Fibroblast of the aortic adventitia (primary cell): ENCODE results near the gene ABR. TPM values are rescaled to one million over a fixed set of nuclear protein-coding genes. Genes with fewer than 3 reads are reported as not detected.

ENCODE experiments used
- DNase-seq: peaks from one replicate; pipeline ENCODE4 v3.0.0-alpha.2; 2010; ENCODE audit warnings: low read depth
- H3K4me3 ChIP-seq: 2 replicates; pipeline ENCODE4 v1.5.1; 2011; ENCODE audit warnings: low read depth, mild to moderate bottlenecking, control low read depth, low read length, moderate library complexity
- total RNA-seq: library from RNA; depleted of rRNA; stranded (reverse); fragments of >200 nt; gene quantifications from 2 replicates; pipeline ENCODE4 v1.2.3, GENCODE V29; 2012; ENCODE audit warnings: low replicate concordance
- TF ChIP-seq, protein P1 (sequence below): IDR thresholded peaks from 2 replicates; pipeline ENCODE4 v1.5.1; 2011; ENCODE audit warnings: mild to moderate bottlenecking, low read length, control low read depth, inconsistent platforms; ENCODE audit not compliant: insufficient read depth

Gene ABR
- total RNA-seq, 1 donor, result 76.8 TPM

DNA sequence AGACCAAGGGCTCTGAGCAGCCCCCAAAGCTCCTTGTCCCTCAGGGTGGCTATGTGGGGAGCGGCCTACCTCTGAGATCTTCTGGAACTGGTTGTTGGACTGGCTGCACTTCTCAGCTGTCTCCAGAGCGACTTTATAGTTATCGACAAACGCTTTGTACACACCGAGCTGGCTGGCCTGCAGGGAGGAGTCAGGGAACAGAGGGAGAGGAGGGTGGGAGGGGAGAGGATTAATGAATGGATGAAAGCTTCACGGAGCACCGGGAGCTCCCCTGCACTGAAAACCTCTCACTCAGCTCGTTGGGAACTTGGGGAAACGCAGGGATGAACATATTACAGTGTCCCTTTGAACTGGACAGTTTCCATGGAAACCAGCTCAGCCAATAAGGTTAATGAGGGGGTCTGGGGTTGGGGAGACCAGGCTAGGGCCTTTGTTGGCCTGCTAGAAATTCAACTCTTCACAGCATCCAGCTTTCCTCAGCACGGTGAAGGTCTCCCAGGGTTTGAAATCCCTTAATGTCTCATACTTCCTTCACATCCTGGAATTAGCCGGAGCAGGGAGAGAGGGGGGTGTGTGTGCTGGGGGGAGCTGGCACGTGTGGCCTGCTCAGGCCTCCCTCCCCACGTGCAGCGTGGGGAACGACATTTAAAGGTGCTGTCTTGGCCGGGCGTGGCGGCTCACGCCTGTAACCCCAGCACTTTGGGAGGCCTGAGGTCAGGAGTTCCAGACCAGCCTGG is 96.2 kb downstream of the ABR start:
- TF ChIP-seq, protein P1, sequence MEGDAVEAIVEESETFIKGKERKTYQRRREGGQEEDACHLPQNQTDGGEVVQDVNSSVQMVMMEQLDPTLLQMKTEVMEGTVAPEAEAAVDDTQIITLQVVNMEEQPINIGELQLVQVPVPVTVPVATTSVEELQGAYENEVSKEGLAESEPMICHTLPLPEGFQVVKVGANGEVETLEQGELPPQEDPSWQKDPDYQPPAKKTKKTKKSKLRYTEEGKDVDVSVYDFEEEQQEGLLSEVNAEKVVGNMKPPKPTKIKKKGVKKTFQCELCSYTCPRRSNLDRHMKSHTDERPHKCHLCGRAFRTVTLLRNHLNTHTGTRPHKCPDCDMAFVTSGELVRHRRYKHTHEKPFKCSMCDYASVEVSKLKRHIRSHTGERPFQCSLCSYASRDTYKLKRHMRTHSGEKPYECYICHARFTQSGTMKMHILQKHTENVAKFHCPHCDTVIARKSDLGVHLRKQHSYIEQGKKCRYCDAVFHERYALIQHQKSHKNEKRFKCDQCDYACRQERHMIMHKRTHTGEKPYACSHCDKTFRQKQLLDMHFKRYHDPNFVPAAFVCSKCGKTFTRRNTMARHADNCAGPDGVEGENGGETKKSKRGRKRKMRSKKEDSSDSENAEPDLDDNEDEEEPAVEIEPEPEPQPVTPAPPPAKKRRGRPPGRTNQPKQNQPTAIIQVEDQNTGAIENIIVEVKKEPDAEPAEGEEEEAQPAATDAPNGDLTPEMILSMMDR, result no peak
- no peak for DNase-seq
- H3K4me3 ChIP-seq, result no peak overlapping the region

DNA sequence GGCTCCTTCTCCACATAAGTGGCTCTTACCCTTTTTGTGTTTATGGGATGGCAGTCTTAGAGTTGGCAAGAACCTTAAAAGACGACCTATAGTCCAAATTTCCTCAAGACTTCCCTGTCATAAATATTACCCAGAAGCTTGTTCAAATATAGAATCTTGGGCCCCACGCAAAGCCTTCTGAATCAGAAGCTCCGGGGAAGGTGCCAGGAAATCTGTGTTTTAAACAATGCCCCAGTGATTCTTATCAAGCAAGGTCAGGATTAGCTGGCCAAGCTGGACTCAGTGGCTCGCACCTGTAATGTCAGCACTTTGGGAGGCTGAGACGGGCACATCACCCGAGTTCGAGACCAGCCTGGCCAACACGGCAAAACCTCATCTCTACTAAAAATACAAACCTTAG is 97.2 kb downstream of the ABR start:
- DNase-seq, result peak; percentile 62
- TF ChIP-seq, protein P1, result no peak

DNA sequence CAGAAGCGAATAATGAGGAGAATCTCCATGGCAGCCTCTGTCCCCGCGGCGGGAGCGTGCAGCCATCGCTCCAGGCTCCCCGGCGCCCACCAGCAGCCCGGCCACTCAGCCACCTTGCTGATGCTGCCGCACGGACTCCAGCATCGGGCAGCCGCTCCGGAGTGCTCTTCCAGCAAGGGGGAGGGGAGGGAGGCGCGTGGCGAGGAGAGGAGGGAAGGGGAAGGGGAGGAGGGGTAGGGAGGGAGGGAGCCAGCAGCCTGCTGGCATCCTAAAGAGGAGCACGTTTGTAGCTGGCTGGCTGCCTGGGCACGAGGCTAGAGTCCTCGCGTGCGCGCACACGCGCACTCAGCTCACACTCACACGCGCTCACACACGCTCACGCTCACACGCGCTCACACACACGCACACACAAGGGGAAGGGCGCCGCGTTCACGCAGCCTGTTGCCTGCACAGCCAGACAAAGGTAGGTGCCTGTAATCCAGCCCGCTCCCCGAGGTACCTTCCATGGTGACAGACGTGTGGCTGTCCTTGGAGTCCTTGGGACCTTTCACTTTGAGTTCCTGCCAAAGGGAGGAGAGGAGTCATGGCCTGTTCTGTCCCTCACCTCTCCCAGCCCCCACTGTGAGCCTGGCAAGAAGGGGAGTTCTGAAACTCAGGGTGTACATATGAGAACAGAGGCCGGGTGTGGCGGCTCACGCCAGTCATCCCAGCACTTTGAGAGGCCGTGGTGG is 100.8 kb downstream of the ABR start:
- DNase-seq, result no peak

More for the DNA sequence above, 97.2 kb downstream of the ABR start:
- H3K4me3 ChIP-seq, result no peak overlapping the region

DNA sequence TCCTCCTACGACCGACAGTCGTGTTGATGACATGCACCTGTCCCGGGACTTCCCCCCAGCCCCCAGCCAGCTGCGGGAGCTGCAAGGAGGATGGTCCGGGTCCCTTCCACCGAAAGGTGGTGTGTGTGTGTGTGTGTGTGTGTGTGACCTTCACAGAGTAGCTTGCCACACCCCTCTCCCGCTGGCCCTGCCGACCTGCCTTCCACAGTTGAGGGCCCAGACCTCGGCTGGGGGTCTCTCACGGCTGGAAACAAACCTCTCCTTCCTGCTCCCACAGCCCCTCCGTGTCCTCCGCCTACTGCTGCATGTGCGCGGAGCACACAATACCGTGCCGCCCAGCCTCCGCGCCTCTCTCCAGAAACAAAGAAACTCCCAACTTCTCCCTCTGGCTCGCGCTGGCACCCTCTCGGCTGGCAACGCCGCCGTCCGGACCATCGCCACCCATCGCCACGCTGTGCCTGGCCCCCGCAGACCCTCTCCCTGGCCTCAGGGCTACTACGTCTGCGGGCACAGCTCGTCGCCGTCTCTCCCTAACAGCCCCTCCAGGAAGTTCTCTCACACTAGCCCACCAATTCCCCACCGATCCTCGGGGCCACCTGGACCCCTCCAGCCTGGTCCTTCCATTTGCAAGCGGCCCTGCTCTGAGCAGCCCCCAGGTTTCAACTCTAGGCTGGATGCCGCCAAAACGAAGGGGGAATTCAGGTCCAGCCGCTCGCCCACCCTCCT is 101.6 kb downstream of the ABR start:
- no peak overlapping the region for H3K4me3 ChIP-seq
- TF ChIP-seq, protein P1, result no peak
- no peak for DNase-seq

More for the DNA sequence above, 100.8 kb downstream of the ABR start:
- TF ChIP-seq, protein P1, result no peak
- H3K4me3 ChIP-seq, result no peak overlapping the region

DNA sequence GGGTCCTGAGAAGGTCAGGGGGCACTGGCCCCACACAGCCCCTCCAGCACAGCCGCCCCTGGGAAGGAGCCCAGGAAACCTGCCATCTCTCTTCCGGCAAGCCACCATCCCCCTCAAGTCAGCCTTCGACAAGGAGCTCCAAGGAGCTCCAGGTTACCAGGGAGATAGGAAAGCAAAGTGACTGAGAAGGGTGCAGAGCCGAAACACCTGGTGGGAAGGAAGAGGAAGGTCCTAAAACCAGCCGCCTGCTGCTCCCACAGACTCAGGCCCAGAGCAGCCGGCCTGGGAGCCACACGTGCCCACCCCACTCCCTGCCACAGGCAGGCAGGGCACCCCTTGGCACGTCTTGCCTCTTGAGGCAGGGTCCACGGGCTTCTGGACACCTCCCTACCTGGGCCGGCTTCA is 102.2 kb downstream of the ABR start:
- TF ChIP-seq, protein P1, result no peak
- DNase-seq, result no peak
- no peak overlapping the region for H3K4me3 ChIP-seq

DNA sequence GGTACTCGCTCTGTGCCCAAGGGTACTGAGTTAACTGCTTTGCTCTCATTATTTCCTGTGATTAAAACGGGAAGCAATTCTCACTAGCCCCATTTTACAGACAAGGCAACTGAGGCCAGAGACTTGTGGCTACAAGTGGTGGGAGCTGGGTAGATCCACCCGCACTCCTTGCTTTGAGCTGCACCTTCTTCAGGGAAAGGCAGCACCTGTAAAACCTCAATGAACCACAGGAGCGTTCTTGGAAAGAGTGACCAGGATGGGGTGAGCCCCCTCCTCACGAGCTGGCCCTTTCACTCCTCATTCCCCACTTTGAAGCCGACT is 102.8 kb downstream of the ABR start:
- H3K4me3 ChIP-seq, result no peak overlapping the region
- DNase-seq, result no peak
- TF ChIP-seq, protein P1, result no peak
